ENCODE measurements around the gene RIT2.
A peak's percentile ranks its signal among the peaks of the same experiment; 100 is the strongest.

RIT2 gene

DNA sequence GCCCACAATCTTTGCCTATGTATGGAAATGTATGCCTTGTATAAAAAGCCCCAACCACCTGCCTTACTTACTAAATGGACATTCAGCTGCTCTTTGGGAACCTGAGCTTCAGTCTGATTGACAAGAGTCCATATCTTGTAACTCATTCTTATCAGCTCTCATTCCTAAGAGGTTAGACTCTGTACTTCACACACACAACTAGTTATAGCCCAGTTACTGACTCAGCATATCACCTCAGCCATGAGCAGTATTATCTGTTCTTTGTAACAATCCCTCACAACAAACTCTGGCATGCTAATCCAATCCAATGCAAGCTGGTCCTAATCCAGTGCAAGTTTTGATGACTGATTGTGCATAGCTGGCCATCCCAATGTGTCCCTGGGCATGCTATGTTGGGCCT is 250.6 kb downstream of the RIT2 start:
- ATAC-seq, result no peak
- no peak for TF ChIP-seq ARNTL (CRISPR knock-in tag; IDR thresholded peaks at IDR 0.05; ENCODE audit: borderline replicate concordance, low read depth)
- no peak for TF ChIP-seq RARB (CRISPR knock-in tag; IDR thresholded peaks at IDR 0.05)
- no peak for TF ChIP-seq OSR1 (CRISPR knock-in tag; IDR thresholded peaks at IDR 0.05)
- TF ChIP-seq, protein P1, sequence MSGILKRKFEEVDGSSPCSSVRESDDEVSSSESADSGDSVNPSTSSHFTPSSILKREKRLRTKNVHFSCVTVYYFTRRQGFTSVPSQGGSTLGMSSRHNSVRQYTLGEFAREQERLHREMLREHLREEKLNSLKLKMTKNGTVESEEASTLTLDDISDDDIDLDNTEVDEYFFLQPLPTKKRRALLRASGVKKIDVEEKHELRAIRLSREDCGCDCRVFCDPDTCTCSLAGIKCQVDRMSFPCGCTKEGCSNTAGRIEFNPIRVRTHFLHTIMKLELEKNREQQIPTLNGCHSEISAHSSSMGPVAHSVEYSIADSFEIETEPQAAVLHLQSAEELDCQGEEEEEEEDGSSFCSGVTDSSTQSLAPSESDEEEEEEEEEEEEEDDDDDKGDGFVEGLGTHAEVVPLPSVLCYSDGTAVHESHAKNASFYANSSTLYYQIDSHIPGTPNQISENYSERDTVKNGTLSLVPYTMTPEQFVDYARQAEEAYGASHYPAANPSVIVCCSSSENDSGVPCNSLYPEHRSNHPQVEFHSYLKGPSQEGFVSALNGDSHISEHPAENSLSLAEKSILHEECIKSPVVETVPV (CRISPR knock-in tag; IDR thresholded peaks at IDR 0.05), result no peak
- TF ChIP-seq ESRRG (CRISPR knock-in tag; IDR thresholded peaks at IDR 0.05), result no peak
- no peak for TF ChIP-seq ZFP30 (CRISPR knock-in tag; IDR thresholded peaks at IDR 0.05)
- TF ChIP-seq ZNF8 (CRISPR knock-in tag; IDR thresholded peaks at IDR 0.05), result no peak
- TF ChIP-seq BACH2 (CRISPR knock-in tag; IDR thresholded peaks at IDR 0.05; ENCODE audit: borderline replicate concordance), result no peak
- no peak for TF ChIP-seq ISL1 (CRISPR knock-in tag; IDR thresholded peaks at IDR 0.05)
- TF ChIP-seq CSDC2 (CRISPR knock-in tag; IDR thresholded peaks at IDR 0.05), result no peak
- TF ChIP-seq, protein P2, sequence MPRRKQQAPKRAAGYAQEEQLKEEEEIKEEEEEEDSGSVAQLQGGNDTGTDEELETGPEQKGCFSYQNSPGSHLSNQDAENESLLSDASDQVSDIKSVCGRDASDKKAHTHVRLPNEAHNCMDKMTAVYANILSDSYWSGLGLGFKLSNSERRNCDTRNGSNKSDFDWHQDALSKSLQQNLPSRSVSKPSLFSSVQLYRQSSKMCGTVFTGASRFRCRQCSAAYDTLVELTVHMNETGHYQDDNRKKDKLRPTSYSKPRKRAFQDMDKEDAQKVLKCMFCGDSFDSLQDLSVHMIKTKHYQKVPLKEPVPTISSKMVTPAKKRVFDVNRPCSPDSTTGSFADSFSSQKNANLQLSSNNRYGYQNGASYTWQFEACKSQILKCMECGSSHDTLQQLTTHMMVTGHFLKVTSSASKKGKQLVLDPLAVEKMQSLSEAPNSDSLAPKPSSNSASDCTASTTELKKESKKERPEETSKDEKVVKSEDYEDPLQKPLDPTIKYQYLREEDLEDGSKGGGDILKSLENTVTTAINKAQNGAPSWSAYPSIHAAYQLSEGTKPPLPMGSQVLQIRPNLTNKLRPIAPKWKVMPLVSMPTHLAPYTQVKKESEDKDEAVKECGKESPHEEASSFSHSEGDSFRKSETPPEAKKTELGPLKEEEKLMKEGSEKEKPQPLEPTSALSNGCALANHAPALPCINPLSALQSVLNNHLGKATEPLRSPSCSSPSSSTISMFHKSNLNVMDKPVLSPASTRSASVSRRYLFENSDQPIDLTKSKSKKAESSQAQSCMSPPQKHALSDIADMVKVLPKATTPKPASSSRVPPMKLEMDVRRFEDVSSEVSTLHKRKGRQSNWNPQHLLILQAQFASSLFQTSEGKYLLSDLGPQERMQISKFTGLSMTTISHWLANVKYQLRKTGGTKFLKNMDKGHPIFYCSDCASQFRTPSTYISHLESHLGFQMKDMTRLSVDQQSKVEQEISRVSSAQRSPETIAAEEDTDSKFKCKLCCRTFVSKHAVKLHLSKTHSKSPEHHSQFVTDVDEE (CRISPR knock-in tag; IDR thresholded peaks at IDR 0.05), result no peak
- no peak for TF ChIP-seq ZNF70 (CRISPR knock-in tag; IDR thresholded peaks at IDR 0.05)
- TF ChIP-seq ZFP3 (CRISPR knock-in tag; IDR thresholded peaks at IDR 0.05), result no peak
- TF ChIP-seq PATZ1 (CRISPR knock-in tag; IDR thresholded peaks at IDR 0.05; ENCODE audit: borderline replicate concordance), result no peak
- TF ChIP-seq SNAI2 (CRISPR knock-in tag; IDR thresholded peaks at IDR 0.05), result no peak
- no peak for TF ChIP-seq GLIS3 (CRISPR knock-in tag; IDR thresholded peaks at IDR 0.05)

DNA sequence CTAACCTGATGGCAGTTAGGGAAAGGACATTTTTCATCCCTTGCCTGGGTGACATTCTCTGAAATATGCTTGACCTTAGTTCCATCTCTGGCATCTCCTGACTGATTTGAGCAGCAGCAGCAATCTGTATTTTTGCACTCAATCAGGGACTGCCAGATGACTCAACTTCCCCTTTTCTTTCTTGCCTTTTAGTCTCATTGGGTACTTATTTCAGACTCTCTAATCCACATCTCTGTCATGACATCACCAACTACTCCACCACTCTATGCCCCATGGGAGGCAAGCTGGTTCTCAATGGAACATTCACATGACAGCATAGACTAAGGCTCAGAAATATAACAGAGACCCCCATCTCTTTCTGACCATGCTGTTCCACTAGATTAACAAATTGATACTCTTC is 254.2 kb downstream of the RIT2 start:
- no peak for TF ChIP-seq BACH2 (CRISPR knock-in tag; IDR thresholded peaks at IDR 0.05; ENCODE audit: borderline replicate concordance)
- TF ChIP-seq GLIS3 (CRISPR knock-in tag; IDR thresholded peaks at IDR 0.05), result no peak
- no peak for TF ChIP-seq OSR1 (CRISPR knock-in tag; IDR thresholded peaks at IDR 0.05)
- TF ChIP-seq, protein P1 (CRISPR knock-in tag; IDR thresholded peaks at IDR 0.05), result no peak
- no peak for TF ChIP-seq ZFP30 (CRISPR knock-in tag; IDR thresholded peaks at IDR 0.05)
- TF ChIP-seq TCF4 (CRISPR knock-in tag; IDR thresholded peaks at IDR 0.05; ENCODE audit: borderline replicate concordance), result no peak
- ATAC-seq, result no peak

DNA sequence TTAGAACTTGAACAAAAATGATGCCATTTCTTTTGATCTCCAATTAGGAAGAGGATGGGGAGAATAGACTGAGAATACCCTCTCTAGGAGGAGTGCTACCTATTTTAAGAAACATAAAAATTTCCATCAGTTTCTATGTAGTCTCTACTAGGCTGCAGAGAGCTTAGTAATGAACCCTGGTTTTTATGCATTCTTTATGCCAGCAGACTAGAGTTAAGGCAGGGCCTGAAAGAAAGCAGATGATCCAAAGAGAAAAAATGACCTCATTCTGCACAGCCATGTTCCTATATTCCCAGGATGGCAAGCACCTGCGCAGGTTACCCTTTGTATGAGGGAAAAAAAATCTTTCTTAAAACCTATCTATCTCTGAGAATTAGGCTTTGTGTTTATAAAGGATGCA is 254.9 kb downstream of the RIT2 start:
- no peak for TF ChIP-seq TCF4 (CRISPR knock-in tag; IDR thresholded peaks at IDR 0.05; ENCODE audit: borderline replicate concordance)

GRCh38 chr18:42860011-42860410 is 255.5 kb downstream of the RIT2 start:
- ATAC-seq, result peak; percentile 53; the same call in 2 of the 3 replicates
- TF ChIP-seq, protein P3, sequence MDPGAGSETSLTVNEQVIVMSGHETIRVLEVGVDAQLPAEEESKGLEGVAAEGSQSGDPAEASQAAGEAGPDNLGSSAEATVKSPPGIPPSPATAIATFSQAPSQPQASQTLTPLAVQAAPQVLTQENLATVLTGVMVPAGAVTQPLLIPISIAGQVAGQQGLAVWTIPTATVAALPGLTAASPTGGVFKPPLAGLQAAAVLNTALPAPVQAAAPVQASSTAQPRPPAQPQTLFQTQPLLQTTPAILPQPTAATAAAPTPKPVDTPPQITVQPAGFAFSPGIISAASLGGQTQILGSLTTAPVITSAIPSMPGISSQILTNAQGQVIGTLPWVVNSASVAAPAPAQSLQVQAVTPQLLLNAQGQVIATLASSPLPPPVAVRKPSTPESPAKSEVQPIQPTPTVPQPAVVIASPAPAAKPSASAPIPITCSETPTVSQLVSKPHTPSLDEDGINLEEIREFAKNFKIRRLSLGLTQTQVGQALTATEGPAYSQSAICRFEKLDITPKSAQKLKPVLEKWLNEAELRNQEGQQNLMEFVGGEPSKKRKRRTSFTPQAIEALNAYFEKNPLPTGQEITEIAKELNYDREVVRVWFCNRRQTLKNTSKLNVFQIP (CRISPR knock-in tag; IDR thresholded peaks at IDR 0.05; ENCODE audit: borderline replicate concordance, low read depth), result no peak
- TF ChIP-seq ISL1 (CRISPR knock-in tag; IDR thresholded peaks at IDR 0.05) (peak; percentile 7; the same call in 1 of the 2 replicates), ZNF70 (CRISPR knock-in tag; IDR thresholded peaks at IDR 0.05) (no peak), ZFP3 (CRISPR knock-in tag; IDR thresholded peaks at IDR 0.05) (no peak)
- TF ChIP-seq, protein P1 (CRISPR knock-in tag; IDR thresholded peaks at IDR 0.05), result no peak

More for the DNA sequence above, 254.9 kb downstream of the RIT2 start:
- no peak for ATAC-seq

Measured in SK-N-SH treated with all-trans-retinoic acid at 6 μM for 48 hours (cell line).